Spleen (tissue), 11 donors: Measurements from ENCODE around the gene ERVK3-1. TPM values are rescaled to one million over a fixed set of nuclear protein-coding genes. Genes with fewer than 3 reads are reported as not detected.
A peak's percentile ranks its signal among the peaks of the same experiment; 100 is the strongest.

ENCODE experiments used
- DNase-seq: peaks from one replicate; pipeline ENCODE4 v3.0.0-alpha.2; 2020
- H3K27ac ChIP-seq, 8 donors: fragments of 200-600 bp; sonication (generic) in 7 of 8; 1 replicate in 4 of 8; 2 replicates in 4 of 8; pipeline versions ENCODE4 v1.5.0 to v1.8.0; 2016 to 2021; ENCODE audit warnings: inconsistent platforms in 4 of 8, mild to moderate bottlenecking in 4 of 8, moderate library complexity in 1 of 8
- H3K27me3 ChIP-seq, 7 donors: fragments of 200-600 bp; sonication (generic) in 6 of 7; replicated peaks in 1 of 7; 1 replicate in 4 of 7; 2 replicates in 3 of 7; pipeline versions ENCODE4 v1.5.0 to v1.8.0; 2016 to 2021; ENCODE audit warnings: inconsistent platforms in 3 of 7, mild to moderate bottlenecking in 1 of 7
- H3K36me3 ChIP-seq, 6 donors: fragments of 200-600 bp; sonication (generic) in 5 of 6; 1 replicate in 4 of 6; 2 replicates in 2 of 6; pipeline versions ENCODE4 v1.5.0 to v1.8.0; 2016 to 2021; ENCODE audit warnings: inconsistent platforms in 2 of 6
- H3K4me1 ChIP-seq, 6 donors: fragments of 200-600 bp; sonication (generic) in 5 of 6; 1 replicate in 3 of 6; 2 replicates in 3 of 6; pipeline versions ENCODE4 v1.5.0 to v1.8.0; 2016 to 2021; ENCODE audit warnings: inconsistent platforms in 3 of 6
- H3K4me3 ChIP-seq, 8 donors: fragments of 200-600 bp; sonication (generic) in 7 of 8; 1 replicate in 4 of 8; 2 replicates in 4 of 8; pipeline versions ENCODE4 v1.5.0 to v1.8.0; 2016 to 2021; ENCODE audit warnings: inconsistent platforms in 4 of 8, mild to moderate bottlenecking in 4 of 8, moderate library complexity in 2 of 8
- H3K9me3 ChIP-seq, 8 donors: fragments of 200-600 bp; sonication (generic) in 7 of 8; 1 replicate in 4 of 8; 2 replicates in 4 of 8; pipeline versions ENCODE4 v1.5.0 to v1.8.0; 2016 to 2021; ENCODE audit warnings: inconsistent platforms in 4 of 8
- POLR2A ChIP-seq, 3 donors: fragments of 450-650 bp; IDR thresholded peaks; one replicate each; pipeline ENCODE4 v1.5.1; 2017; ENCODE audit warnings: antibody characterized with exemption in 3 of 3, mild to moderate bottlenecking in 1 of 3
- POLR2AphosphoS5 ChIP-seq, 3 donors: sonication (generic); formaldehyde crosslinking; IDR thresholded peaks; one replicate each; pipeline ENCODE4 v1.5.1; 2017; ENCODE audit warnings: antibody characterized with exemption in 3 of 3
- WGBS, 5 donors: extraction: QIAGEN DNeasy Blood & Tissue Kit in 3 of 5; methylation state at CpG; one replicate each; pipeline versions ENCODE4 v1.1.5 to v1.1.7; 2013 to 2018; 5-methylcytosine and 5-hydroxymethylcytosine counted together
- intact Hi-C: fragments of 100-400 bp; cut with DNase I; formaldehyde crosslinking; loops from one replicate; pipeline ENCODE4 v1.15.0; 2023; ENCODE audit warnings: low total_unique reads
- polyA plus RNA-seq, 3 donors: library from polyadenylated mRNA; stranded (reverse); fragments of 200-250 nt; gene quantifications; one replicate each; pipeline ENCODE4 v1.2.1, GENCODE V29; 2013
- total RNA-seq, 7 donors: library from RNA; depleted of rRNA in 3 of 7; stranded (reverse); fragments of >200 nt in 3 of 7; fragmentation: NEBNext Ultra II Directional in 4 of 7; extraction: Animal tissue kit (Norgen Biotek cat#: 25700) in 4 of 7; gene quantifications; one replicate each; pipeline versions ENCODE4 v1.1.0 to v1.2.1, GENCODE V29; 2016 to 2021
- TF ChIP-seq, protein P1 (sequence below), 11 experiments: fragments of 200-600 bp in 7 of 11; fragments of 450-650 bp in 4 of 11; sonication (generic) in 4 of 11; IDR thresholded peaks in 8 of 11; conservative IDR thresholded peaks in 3 of 11; 1 replicate in 7 of 11; 2 replicates in 4 of 11; pipeline versions ENCODE4 v1.4.0 to v1.8.0; 2016 to 2021; ENCODE audit warnings: antibody characterized with exemption in 11 of 11, inconsistent platforms in 4 of 11, mild to moderate bottlenecking in 1 of 11
- donor health status: healthy with polysubstance abuse.
- donor health status: DM: no; HTN: no; CAD: no; lungs with moderate emphysema.
- donor health status: DM: no; HTN: no; CAD: no.
- donor health status: Bipolar disorder and iron deficiency.
- donor health status: healthy.
- donor health status: DM: no; HTN: no; CAD: no.
- donor health status: DM: yes; HTN: yes; CAD: no.

ERVK3-1 gene
- total and polyA plus RNA-seq, 10 donors, result 34.0 to 62.5 (median 42.7) TPM

GRCh38 chr19:58351990-58352755 is 47.0 kb downstream of the ERVK3-1 start:
- DNase-seq, result no peak
- H3K36me3 ChIP-seq, result peaks cover 0 to 24% (median 3%) of the 10 kb centered on the region in 6 donors
- peaks cover 13 to 58% (median 40%) of the 10 kb centered on the region in 6 donors for H3K4me1 ChIP-seq
- intact Hi-C loops, result no loop called here
- no peak overlapping the region for H3K27ac ChIP-seq
- H3K9me3 ChIP-seq, result no peaks in the 10 kb centered on the region
- TF ChIP-seq POLR2A (IDR thresholded peaks at IDR 0.05), result no peak
- TF ChIP-seq, protein P1, sequence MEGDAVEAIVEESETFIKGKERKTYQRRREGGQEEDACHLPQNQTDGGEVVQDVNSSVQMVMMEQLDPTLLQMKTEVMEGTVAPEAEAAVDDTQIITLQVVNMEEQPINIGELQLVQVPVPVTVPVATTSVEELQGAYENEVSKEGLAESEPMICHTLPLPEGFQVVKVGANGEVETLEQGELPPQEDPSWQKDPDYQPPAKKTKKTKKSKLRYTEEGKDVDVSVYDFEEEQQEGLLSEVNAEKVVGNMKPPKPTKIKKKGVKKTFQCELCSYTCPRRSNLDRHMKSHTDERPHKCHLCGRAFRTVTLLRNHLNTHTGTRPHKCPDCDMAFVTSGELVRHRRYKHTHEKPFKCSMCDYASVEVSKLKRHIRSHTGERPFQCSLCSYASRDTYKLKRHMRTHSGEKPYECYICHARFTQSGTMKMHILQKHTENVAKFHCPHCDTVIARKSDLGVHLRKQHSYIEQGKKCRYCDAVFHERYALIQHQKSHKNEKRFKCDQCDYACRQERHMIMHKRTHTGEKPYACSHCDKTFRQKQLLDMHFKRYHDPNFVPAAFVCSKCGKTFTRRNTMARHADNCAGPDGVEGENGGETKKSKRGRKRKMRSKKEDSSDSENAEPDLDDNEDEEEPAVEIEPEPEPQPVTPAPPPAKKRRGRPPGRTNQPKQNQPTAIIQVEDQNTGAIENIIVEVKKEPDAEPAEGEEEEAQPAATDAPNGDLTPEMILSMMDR (IDR thresholded peaks at IDR 0.05 in 8 of 11, conservative IDR thresholded peaks at IDR 0.05 in 3 of 11), result no peak
- no peak for TF ChIP-seq POLR2AphosphoS5 (IDR thresholded peaks at IDR 0.05)
- 86 to 93% (median 89%) methylated on average over 16 to 23 of the region's 23 CpGs for WGBS, 5 donors
- H3K4me3 ChIP-seq, result no peak overlapping the region
- peaks cover 0 to 58% (median 9%) of the 10 kb centered on the region in 7 donors for H3K27me3 ChIP-seq

DNA sequence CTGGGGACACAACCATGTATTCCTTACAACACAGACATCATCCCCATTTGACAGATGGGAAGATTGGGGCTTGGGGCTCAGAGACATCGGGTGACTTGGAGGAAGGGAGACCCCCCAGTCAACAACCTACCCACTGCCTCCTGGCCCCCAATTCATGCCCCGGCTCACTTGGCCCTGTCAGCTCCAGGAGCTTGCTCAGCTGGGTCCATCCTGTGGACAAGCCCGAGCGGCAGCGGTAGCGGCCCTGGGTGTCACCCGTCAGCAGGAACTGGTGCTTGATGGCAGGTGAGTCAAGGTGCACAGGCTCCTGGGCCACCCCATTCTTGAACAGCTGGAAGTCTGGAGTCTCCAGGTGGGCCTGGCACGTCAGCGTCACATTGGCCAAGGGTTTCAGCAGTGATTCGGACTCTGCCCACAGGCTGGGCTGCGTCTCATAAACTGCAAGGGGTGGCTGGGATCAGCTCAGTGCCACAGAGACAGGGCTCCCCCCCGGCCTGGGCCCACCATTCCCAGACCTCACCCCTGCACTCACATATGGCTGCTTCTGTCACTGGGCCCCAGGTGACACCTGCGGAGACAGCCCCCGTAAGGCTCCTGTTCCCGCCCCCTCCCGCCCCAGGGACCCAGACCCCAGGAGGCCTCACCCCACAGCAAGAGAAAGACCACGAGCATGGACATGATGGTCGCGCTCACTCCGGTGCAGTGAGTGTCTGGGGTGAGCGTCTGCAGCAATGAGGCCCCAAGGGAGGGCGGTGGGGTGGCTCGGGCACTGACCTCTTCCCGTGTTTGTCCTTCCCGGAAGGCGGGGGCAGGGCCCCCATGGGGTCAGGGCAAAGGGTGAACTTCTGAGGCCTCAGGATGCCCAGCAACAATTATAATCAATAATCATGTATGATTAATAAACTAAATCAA is 47.8 kb downstream of the ERVK3-1 start, which contains the start of gene A1BG:
A1BG (minus strand) TSS at position 733 of the 912 bp plus-strand sequence; CDS start at position 678, 55 bp downstream.
- no peak within 1 kb of the TSS for H3K27ac ChIP-seq
- DNase-seq, result no peak
- peaks cover 0 to 24% (median 3%) of the 10 kb centered on the region in 6 donors for H3K36me3 ChIP-seq
- TF ChIP-seq POLR2A (IDR thresholded peaks at IDR 0.05), result no peak
- TF ChIP-seq, protein P1 (IDR thresholded peaks at IDR 0.05 in 8 of 11, conservative IDR thresholded peaks at IDR 0.05 in 3 of 11), result no peak
- no peak for TF ChIP-seq POLR2AphosphoS5 (IDR thresholded peaks at IDR 0.05)
- WGBS, 5 donors, result 86 to 90% (median 88%) methylated on average over 20 to 26 of the region's 26 CpGs
- H3K9me3 ChIP-seq, result no peaks in the 10 kb centered on the region
- intact Hi-C loops, result no loop called here
- no peak within 1 kb of the TSS for H3K4me3 ChIP-seq
- peaks cover 0 to 56% (median 12%) of the 10 kb centered on the region in 7 donors for H3K27me3 ChIP-seq
- H3K4me1 ChIP-seq, result peaks cover 18 to 60% (median 45%) of the 10 kb centered on the region in 6 donors

GRCh38 chr19:58353717-58354477 is 48.7 kb downstream of the ERVK3-1 start:
- H3K4me3 ChIP-seq, result no peak overlapping the region
- peaks cover 0 to 53% (median 12%) of the 10 kb centered on the region in 7 donors for H3K27me3 ChIP-seq
- H3K4me1 ChIP-seq, result peaks cover 18 to 56% (median 37%) of the 10 kb centered on the region in 6 donors
- TF ChIP-seq POLR2A (IDR thresholded peaks at IDR 0.05) (no peak), POLR2AphosphoS5 (IDR thresholded peaks at IDR 0.05) (peak in 1 of 3 donors; percentile 27)
- TF ChIP-seq, protein P1 (IDR thresholded peaks at IDR 0.05 in 8 of 11, conservative IDR thresholded peaks at IDR 0.05 in 3 of 11), result no peak
- WGBS, 5 donors, result 86 to 91% (median 89%) methylated on average over 13 to 15 of the region's 15 CpGs
- peaks cover 0 to 24% (median 3%) of the 10 kb centered on the region in 6 donors for H3K36me3 ChIP-seq
- DNase-seq, result no peak
- intact Hi-C loops, result no loop called here
- no peaks in the 10 kb centered on the region for H3K9me3 ChIP-seq
- H3K27ac ChIP-seq, result no peak overlapping the region
